HFF-Myc (cell line): ENCODE data around the gene RUNX2.
"Not testable (repeated sequence)": the region's sequence is repeated elsewhere in the genome, so short reads cannot be mapped to it uniquely, and the experiment has no call there.

Experiments
- DNase-seq: peaks from one replicate; pipeline ENCODE4 v3.0.0-alpha.2; 2011; ENCODE audit warnings: low read depth; ENCODE audit errors: extremely low read depth
- H3K4me3 ChIP-seq: replicated peaks from 2 replicates; pipeline ENCODE4 v1.5.1; 2011; ENCODE audit warnings: low read depth, mild to moderate bottlenecking, control low read depth, low read length
- TF ChIP-seq, protein P1 (sequence below): IDR thresholded peaks from 2 replicates; pipeline ENCODE4 v1.5.1; 2012; ENCODE audit warnings: mild to moderate bottlenecking, low read depth, low read length, control low read depth; ENCODE audit errors: missing control alignments

Gene RUNX2

DNA sequence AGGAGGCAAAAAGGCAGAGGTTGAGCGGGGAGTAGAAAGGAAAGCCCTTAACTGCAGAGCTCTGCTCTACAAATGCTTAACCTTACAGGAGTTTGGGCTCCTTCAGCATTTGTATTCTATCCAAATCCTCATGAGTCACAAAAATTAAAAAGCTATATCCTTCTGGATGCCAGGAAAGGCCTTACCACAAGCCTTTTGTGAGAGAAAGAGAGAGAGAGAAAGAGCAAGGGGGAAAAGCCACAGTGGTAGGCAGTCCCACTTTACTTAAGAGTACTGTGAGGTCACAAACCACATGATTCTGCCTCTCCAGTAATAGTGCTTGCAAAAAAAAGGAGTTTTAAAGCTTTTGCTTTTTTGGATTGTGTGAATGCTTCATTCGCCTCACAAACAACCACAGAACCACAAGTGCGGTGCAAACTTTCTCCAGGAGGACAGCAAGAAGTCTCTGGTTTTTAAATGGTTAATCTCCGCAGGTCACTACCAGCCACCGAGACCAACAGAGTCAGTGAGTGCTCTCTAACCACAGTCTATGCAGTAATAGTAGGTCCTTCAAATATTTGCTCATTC lies at the start of gene RUNX2:
Gene RUNX2 (plus strand): TSS at position 375 of the 567 bp plus-strand sequence. CDS start 397 bp downstream, outside the sequence.
- H3K4me3 ChIP-seq = 0 out of 2 replicates have a peak within 1 kb of the TSS, but pooled peaks have one; percentile 1
- peak; percentile 47 for DNase-seq
- TF ChIP-seq, protein P1, sequence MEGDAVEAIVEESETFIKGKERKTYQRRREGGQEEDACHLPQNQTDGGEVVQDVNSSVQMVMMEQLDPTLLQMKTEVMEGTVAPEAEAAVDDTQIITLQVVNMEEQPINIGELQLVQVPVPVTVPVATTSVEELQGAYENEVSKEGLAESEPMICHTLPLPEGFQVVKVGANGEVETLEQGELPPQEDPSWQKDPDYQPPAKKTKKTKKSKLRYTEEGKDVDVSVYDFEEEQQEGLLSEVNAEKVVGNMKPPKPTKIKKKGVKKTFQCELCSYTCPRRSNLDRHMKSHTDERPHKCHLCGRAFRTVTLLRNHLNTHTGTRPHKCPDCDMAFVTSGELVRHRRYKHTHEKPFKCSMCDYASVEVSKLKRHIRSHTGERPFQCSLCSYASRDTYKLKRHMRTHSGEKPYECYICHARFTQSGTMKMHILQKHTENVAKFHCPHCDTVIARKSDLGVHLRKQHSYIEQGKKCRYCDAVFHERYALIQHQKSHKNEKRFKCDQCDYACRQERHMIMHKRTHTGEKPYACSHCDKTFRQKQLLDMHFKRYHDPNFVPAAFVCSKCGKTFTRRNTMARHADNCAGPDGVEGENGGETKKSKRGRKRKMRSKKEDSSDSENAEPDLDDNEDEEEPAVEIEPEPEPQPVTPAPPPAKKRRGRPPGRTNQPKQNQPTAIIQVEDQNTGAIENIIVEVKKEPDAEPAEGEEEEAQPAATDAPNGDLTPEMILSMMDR = no peak

DNA sequence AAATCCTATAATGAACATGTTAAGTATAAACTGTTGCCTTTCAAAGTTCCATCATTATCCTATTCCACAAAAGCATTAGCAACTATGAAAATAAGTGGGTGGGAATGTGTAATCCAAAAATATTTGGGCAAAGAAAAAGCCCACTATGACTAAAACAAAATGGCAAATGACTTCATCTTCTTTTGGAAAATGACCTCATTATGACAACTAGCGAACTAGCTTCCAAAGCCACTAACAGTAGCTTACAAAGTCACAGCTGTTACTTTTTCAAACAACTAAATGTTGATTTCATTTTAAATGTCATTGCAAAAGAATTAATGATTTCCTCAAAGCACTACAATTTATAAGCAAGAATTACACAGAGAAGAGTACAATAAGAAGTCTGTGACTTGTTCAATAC lies 49.8 kb upstream of the RUNX2 start:
- DNase-seq = no peak
- no peak overlapping the region for H3K4me3 ChIP-seq
- TF ChIP-seq, protein P1 = no peak

DNA sequence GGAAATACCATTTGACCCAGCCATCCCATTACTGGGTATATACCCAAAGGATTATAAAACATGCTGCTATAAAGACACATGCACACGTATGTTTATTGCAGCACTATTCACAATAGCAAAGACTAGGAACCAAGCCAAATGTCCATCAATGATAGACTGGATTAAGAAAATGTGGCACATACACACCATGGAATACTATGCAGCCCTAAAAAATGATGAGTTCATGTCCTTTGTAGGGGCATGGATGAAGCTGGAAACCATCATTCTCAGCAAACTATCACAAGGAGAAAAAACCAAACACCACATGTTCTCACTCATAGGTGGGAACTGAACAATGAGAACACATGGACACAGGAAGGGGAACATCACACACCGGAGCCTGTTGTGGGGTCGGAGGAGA lies 41.4 kb upstream of the RUNX2 start:
- not testable (repeated sequence) for H3K4me3 ChIP-seq, DNase-seq

DNA sequence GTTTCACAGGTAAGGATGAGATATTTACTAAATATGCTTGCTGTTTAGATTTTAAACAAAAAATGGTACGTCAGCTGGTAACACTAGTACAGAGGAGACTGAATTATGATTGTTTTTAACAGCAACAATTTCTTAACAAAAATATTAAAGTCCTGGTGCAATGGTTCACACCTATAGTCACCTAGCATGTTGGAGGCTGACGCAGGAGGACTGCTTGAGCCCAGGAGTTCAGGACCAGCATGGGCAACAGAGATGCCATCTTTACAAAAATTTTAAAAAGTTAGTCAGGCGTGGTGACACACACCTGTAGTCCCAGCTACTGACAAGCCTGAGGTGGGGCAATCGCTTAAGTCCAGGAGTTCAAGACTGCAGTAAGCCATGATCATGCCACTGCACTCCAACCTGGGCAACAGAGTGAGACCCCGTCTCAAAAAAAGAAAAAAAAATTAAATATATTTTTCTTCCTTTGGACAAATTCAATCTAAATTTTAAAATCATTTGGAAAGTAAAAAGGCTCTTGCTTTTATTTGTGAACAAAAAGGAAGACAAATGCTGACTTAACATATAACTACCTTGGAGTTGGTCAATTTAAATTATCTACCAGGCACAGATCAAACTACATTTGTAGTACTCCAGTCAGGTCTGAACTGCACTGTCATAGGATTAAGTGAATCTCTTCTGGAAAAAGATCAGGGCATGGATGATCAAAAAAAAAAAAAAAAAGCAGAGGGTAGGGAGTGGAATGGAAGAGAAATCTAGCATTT lies 38.2 kb upstream of the RUNX2 start:
- no peak overlapping the region for H3K4me3 ChIP-seq
- no peak for DNase-seq
- TF ChIP-seq, protein P1 = no peak

DNA sequence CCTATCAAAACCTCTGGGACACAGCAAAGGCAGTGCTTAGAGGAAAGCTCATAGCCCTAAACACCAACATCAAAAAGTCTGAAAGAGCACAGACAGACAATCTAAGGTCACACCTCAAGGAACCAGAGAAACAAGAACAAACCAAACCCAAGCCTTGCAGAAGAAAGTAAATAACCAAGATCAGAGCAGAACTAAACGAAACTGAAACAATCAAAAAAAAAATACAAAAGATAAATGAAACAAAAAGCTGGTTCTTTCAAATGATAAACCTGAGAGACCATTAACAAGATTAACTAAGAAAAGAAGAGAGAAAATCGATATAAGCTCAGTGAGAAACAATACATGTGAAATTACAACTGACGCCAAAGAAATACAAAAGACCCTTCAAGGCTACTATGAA lies 34.8 kb upstream of the RUNX2 start:
- TF ChIP-seq, protein P1 = no peak
- no peak overlapping the region for H3K4me3 ChIP-seq
- no peak for DNase-seq

DNA sequence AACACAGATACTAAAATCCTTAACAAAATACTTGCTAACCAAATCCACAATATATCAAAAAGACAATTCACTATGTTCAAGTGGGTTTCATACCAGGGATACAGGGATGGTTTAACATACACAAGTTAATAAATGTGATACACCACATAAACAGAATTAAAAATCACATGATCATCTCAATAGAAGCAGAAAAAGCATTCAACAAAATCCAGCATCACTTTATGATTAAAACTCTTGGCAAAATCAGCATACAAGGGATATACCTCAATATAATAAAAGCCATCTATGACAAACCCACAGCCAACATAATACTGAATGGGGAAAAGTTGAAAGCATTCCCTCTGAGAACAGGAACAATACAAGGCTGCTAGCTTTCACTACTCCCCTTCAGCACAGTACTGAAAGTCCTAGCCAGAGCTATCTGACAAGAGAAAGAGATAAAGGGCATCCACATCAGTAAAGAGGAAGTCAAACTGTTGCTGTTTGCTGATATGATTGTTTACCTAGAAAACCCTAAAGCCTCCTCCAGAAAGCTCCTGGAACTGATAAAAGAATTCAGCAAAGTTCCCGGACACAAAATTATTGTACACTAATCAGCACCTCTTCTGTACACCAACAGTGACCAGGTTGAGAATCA lies 33.9 kb upstream of the RUNX2 start:
- not testable (repeated sequence) for DNase-seq, H3K4me3 ChIP-seq

DNA sequence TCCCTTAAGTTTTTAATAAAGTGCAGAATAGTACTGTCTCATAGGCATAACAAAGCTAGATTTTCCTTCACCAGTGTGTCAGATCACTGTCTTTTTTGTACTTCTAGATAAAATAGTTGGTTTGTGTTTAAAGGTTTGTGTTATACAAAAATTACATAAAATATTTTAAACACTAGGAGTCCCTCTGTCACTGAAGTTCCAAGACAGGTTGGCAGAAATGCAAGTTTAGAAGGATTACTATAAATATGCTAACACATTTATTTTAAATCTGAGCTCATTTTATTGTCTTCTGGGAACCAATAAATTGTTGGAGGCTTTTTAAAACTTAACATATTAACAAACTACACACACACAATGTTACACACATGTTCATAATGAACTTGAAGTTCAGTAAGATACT lies 30.8 kb upstream of the RUNX2 start:
- DNase-seq = no peak
- no peak overlapping the region for H3K4me3 ChIP-seq
- TF ChIP-seq, protein P1 = no peak
